Activated CD4-positive, CD25-positive, alpha-beta regulatory T cell treated with anti-CD3 and anti-CD28 coated beads, Interleukin-2, amount 50 U/mL, for 72 hours (primary cell): ENCODE measurements around the gene R3HDM2.

Experiments
- DNase-seq: peaks from one replicate; pipeline ENCODE4 v3.0.0; 2021

R3HDM2 gene

GRCh38 chr12:57224973-57225679, 205.7 kb downstream of the R3HDM2 start:
- DNase-seq: peak; percentile 73

DNA sequence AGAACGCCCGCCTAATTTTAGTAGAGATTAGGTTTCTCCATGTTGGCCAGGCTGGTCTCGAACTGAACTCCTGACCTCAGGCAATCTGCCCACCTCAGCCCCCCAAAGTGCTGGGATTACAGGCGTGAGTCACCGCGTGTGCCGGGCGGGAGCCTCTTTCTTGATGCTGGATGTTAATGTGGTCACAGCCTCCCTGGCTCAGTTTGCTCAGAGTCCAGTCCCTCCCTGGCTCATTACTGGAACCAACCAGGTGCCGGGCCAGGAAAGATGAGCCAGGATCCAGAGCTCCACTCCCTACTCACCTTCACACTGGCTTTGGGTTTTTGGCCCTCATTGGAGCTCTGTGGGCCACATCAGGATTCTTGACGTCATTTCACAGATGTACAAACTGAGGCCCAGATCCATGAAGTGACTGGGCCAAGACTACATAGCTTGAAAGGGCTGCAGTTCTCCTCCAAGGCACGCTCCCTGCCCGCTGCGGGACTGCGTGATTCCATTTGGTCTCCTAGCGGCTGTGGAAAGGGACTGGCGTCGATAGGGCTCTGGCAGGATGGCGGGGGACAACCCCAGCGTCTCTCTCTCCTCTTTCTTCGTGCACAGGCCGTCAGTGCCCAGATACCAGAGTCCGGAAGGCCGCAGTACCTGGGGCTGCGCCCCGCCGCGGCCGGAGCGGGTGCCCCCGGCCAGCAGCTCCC, 206.4 kb downstream of the R3HDM2 start:
- DNase-seq: no peak

DNA sequence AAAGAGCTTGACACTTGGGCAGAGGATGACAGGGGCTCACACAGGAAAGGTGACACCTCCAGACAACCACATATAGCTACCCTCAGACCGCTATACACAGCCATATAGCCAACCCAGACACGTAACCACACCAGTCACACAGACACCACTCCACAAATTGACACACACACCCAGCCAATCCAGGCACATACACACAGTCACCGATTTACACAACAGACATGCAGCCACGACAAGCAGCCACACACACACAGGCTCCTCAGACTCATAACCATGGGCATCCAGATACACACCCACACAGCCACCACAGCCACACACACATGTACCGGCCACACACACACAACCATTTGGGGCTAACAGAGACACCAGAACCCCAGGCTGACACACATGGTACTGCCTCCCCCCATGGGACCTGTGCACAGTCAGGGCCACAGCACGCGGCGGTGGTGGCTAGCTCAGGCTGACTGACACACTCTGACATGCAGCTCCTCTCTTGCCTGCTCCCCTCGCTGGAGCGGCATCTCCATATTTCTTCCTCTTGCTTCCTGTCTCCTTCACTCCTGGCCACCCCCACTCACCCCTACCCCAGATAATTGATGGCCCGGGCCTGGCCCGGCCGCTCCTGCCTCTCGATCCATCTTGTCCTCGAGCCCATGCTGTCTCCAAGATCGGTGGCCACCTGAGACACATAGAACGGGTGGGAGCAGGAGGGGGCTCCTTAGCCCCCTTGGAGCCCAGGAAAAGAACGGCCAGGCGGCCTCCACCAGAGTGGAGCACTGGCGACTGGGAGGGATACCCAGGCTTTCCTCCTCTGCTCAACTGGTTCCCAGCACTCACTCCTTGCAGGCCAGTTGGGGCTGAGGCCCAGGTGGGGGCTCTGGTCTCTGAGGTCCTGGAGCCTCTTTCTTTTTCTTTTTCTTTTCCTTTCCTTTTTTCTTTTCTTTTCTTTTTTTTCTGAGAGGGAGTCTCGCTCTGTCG, 207.4 kb downstream of the R3HDM2 start:
- DNase-seq: peak; percentile 28

DNA sequence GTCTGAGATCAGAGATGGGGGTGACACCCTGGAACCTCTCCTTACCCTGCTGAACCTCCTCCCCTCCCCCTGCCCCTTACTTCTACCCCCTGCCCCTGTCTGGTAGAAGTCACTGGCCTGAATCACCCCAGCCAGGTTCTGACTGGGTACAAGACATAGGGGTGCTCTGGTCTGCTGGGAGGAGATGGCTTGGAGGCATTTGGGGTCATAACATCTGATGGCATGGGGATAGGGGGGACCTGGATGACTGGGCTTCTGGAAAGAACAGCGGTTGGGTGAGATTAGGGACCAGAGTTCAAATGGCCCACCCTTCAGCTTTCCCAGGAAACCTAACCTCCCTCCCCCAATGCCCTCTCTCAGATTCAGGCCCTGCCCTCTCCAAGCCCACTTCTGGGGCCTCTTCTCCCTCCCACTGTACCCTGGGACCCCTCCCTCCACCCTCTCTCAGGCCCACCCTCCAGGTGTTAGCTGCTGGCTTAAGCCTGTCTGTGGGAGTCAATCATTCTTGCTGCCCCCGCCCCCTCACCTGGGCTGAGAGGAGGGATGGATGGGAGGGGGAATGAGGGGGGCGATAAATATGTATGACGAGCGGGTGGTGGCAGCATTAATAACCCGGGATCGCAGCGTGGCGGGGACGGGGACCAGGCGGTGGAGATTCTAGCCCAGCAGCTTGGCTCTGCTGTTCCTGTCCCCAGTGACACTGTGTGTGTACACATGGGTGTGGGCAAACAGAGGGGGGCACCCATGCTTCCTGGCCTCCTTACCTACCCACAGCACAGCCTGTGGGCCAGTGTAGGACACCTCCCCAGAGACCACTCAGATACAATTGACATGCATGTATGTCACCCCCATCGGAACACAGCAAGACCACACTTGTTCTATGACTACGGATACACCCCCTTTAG, 208.3 kb downstream of the R3HDM2 start:
- DNase-seq: no peak

DNA sequence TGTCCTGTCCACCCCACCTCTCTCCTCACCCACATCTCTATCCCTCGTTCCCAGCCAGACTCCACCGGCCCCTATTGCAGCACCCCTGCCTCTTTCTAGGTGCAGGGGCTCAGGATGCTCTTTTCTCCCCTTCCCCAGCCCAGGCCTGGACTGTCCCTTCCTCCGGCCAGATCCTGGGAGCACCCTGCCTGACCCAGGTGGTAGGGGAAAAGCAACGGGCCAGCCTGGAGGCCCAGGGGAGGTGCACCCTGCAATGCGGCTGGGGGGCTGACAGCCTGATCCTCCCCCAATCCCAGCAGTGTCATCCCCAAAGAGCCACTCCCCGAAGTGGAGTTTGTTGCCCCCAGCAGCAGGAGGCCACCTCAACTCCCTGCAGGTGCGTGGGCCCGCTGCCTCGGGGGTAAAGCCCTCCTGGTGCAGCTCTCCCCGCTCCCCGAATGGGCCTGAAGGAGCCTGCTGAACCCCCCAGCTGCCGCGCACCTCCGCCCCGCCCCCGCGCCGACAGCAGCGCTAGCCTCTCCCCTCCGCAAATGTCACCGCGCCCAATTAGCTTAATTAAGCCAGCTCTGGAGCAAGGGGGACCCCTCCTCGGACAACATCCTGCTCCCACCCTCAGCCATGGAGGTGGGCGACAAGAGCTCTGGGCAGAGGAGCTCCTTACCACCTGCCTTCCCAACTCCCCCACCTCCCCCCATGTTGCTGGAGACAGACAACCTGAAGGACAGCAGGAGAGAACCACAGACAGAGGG, 209.5 kb downstream of the R3HDM2 start:
- DNase-seq: no peak

DNA sequence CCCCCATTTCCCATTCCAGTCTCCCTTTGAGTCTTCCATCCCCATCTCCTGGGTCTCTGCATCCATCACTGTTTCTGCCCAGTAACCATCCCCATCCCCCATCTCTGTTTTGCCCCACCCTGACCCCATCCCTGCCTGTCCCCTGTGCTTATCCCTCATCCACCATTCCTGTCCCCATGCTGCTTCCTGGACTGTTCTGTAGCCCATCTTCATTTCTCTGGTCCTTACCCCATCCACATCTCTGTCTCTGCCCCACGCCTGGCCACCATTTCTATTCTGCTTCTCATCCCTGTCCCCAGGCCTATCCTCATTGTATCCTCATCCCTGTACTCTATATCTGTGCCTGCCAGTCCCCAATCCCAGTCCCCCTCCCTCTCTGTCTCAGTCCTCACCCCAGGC, 210.1 kb downstream of the R3HDM2 start:
- DNase-seq: no peak

GRCh38 chr12:57219993-57220754, 210.7 kb downstream of the R3HDM2 start:
- no peak for DNase-seq

DNA sequence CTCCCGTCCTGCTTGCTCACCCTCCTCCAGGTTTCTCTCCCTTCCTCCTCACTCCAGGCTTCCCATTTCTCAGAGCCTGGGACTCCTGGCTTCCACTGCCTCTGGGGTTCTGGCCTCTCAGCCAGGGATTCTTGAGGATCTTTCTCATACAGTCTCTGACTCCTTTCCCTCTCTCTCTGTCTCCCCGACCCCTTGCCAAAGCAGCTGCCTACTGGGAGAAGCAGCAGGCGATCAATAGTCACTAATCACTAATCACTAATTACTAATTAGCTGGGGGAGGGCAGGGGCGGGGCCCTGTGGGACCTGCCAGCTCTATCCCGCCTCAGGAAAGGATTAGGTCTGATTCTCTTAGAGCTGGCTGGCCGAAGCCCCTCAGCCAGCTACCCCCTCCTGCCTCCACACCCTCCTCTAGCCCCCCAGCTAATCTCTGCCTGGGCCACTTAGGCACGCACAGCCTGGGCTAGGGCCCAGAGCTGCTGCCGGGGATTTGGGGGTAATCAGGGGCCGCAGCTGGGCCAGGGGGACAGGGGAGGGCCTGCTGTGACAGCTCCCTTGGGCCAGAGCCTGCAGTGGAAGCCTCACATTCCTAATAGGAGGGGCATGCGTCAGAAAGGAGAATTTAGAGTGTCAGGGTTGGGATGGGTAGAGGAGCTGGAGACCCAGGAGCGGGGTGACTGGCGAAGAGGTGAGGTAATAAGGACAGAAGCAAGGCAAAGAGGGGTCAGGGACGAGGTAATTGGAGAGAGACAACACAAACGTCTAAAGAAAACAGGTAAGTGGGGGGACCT, 211.4 kb downstream of the R3HDM2 start:
- DNase-seq: no peak

DNA sequence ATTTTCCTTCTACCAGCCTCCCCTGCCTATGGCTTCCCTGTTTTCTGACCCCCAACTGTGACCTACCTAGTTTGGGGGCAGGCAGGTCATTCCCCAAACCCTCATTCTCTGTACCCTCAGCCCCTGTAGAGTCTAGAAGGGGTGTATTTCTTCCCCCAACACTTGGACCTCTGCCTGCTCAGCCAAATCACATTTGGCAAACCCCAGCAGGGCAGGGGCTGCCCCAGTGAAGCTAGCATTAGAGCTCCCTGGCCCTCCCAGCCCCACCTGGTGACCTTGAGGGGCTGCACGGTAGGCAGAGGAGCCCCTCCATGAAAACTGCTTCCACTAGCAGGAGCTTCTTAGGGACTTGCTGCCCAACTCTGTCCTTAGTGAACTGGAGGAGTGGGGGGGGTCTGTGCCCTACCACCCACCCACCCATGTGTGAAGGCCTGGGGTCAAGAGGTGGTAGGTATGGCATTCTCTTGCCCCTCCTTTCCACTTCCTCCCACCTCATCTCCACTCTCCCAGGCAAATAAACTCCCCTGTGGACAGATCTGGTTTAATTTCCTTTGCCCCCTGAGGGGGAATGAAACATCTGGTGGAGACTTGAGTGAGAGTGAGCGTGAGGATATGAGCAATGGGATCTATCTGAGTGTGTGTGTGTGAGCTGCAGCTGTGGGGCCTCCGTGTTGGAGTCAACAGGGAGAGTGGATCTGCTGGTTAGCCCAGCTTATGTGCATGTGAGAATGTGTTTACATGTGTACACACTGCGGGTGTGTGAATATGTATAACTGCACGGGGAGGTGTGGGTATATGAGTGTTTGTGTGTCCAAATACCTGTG, 212.6 kb downstream of the R3HDM2 start:
- no peak for DNase-seq

DNA sequence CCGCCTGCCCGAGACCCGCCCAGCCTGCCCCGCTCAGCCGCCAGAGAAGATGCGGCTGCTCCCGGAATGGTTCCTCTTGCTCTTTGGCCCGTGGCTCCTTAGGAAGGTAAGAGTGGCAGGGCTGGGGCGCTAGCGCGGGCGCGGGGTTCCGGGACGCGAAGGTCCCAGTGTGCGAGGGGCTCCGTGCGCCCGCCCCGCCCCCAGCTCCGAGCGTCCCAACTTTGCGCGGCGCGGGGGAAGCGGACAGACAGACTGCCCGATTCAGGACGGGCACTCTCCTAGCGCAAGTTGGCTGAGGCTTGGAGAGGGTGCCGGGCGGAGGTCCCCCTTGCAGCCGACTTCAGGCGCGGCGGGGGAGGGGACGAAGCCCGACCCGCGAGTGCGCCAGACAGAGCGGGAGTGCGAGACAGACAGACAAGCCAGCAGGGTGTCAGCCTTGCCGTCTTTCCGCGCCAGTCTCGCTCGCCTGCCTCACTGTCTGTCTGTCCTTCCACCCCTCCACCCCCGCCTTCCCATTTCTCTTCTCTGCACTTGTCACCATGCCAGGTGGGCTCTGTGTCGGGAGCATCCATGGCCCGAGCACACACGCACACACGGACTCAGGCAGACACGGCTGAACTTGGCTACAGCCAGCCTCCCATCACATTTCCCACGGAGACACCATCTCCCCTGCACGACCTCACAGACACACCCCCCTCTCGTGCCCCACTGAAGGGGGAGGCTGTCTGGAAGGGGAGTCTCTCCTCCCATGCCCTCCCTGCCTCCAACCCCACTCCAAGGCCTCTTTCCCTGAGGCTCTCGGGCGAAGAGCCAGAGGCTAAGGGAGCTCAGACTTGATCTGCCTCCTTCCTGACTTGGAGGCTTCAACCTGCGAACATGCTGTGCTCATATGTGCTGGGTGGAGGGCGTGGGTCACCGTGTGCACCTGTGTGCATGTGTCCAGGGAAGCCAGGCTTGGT, 213.6 kb downstream of the R3HDM2 start:
- DNase-seq: no peak

- DNase-seq: no peak
Observed at GRCh38 chr12:57216014-57216911, 214.6 kb downstream of the R3HDM2 start, which contains the start of gene NXPH4. TSS of gene NXPH4 (plus strand) at chr12:57216794. CDS start at chr12:57216970, 176 bp downstream.

DNA sequence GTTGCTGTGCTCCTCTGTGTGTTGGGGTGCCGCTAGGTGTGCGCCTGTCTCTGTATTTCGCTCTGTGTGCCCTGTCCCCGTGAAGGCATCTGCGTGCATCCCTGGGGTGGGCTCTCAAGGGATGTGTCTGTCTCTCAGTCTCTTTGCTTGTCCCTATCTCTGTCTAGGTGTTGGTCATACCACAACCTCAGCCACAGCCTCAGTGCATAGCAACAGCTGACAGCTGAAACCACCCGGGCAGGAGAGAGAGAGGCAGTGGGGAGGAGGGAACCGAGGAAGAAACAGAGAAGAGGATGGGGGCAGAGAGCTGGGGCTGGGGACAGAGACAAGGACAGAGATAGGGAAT, 215.2 kb downstream of the R3HDM2 start:
- no peak for DNase-seq

GRCh38 chr12:57215065-57215464, 215.8 kb downstream of the R3HDM2 start:
- DNase-seq: no peak

GRCh38 chr12:57214398-57214781, 216.5 kb downstream of the R3HDM2 start:
- DNase-seq: peak; percentile 66

DNA sequence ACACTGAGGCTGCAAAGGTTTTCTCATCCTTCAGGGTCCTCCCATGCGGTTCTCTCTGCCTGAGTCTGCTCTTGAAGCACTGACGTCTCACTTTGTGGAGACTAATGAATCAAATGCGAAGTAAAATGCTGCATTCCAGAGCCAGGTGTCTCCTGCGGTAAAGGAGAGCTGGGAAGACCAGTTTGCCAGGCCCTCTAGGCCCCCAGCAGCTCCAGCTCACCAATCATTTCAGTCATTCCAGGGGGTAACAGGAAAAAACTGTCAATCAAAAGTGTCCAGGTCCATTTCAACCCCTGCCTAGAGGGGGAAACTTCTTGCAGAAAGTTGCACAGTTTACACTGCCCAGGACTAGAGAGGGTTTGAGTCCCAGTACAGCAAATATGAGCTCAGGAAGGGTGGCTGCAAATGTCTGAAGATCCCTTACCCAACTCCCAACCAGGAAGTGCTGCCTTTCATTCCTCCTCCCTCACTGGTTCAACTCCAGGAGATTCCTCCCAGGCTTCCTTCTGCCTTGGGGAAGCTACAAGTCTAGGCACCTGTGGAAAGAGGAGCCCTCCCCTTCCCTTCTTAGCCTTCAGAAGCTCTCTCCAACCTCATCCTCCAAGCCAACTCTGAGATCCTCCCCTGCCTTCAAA, 217.0 kb downstream of the R3HDM2 start:
- no peak for DNase-seq

GRCh38 chr12:57213058-57213715, 217.7 kb downstream of the R3HDM2 start:
- peak; percentile 85 for DNase-seq
